HTR-8/SVneo (cell line): ENCODE data around the gene LBX1.

ENCODE experiments used
- DNase-seq: peaks from one replicate; pipeline ENCODE4 v3.0.0; 2011; ENCODE audit warnings: low spot score, mixed read lengths; ENCODE audit not compliant: insufficient read length
- FAIRE-seq: peaks from 2 replicates; lab custom pipeline; 2011; peaks lifted over from hg19 to GRCh38; lab: Jason Lieb, UNC

Gene LBX1

GRCh38 chr10:101244321-101245050 is 15.2 kb upstream of the LBX1 start:
- DNase-seq (no peak), FAIRE-seq (peak; percentile 20)

- no peak for FAIRE-seq
- DNase-seq = no peak
These were observed 12.8 kb upstream of the LBX1 start for GRCh38 chr10:101241840-101242707.

GRCh38 chr10:101238732-101239105 is 9.5 kb upstream of the LBX1 start:
- FAIRE-seq (no peak), DNase-seq (no peak)

GRCh38 chr10:101237982-101238731 is 8.9 kb upstream of the LBX1 start:
- DNase-seq (no peak), FAIRE-seq (no peak)

- FAIRE-seq = no peak
These were observed 8.1 kb upstream of the LBX1 start for GRCh38 chr10:101237081-101237981.

GRCh38 chr10:101236376-101237080 is 7.3 kb upstream of the LBX1 start:
- FAIRE-seq (no peak), DNase-seq (no peak)

More at GRCh38 chr10:101237081-101237981, 8.1 kb upstream of the LBX1 start:
- DNase-seq = no peak

GRCh38 chr10:101235766-101236165 is 6.5 kb upstream of the LBX1 start:
- DNase-seq (no peak), FAIRE-seq (no peak)

- FAIRE-seq (no peak), DNase-seq (no peak)
These were observed 5.1 kb upstream of the LBX1 start for GRCh38 chr10:101234333-101234732.

GRCh38 chr10:101233863-101234262 is 4.6 kb upstream of the LBX1 start:
- no peak for FAIRE-seq
- DNase-seq = no peak

- no peak for FAIRE-seq
- no peak for DNase-seq
These were observed 4.2 kb upstream of the LBX1 start for GRCh38 chr10:101233443-101233842.

- DNase-seq = no peak
These were observed 2.8 kb upstream of the LBX1 start for GRCh38 chr10:101231912-101232689.

GRCh38 chr10:101231092-101231491 is 1.8 kb upstream of the LBX1 start:
- FAIRE-seq = no peak
- DNase-seq = no peak

More at GRCh38 chr10:101231912-101232689, 2.8 kb upstream of the LBX1 start:
- FAIRE-seq = no peak

GRCh38 chr10:101230183-101230917 is 1.1 kb upstream of the LBX1 start:
- FAIRE-seq = no peak
- DNase-seq = no peak

GRCh38 chr10:101228966-101229265 is 347 bp downstream of the LBX1 start:
- no peak for DNase-seq

GRCh38 chr10:101228153-101228965 is 904 bp downstream of the LBX1 start:
- FAIRE-seq (no peak), DNase-seq (no peak)

More at GRCh38 chr10:101228966-101229265, 347 bp downstream of the LBX1 start:
- no peak for FAIRE-seq

GRCh38 chr10:101227429-101228152 is 1.7 kb downstream of the LBX1 start:
- FAIRE-seq (no peak), DNase-seq (no peak)
